Activated T-cell treated with anti-CD3 and anti-CD28 coated beads for 1 hour (primary cell): ENCODE results near the gene XXYLT1.
"Not testable (repeated sequence)": the region's sequence is repeated elsewhere in the genome, so short reads cannot be mapped to it uniquely, and the experiment has no call there.

ENCODE experiments used
- DNase-seq: peaks from one replicate; pipeline ENCODE4 v3.0.0-alpha.2; 2020; ENCODE audit warnings: low read depth

XXYLT1 gene

GRCh38 chr3:195042743-195043606, 228.0 kb downstream of the XXYLT1 start:
- DNase-seq, result no peak

DNA sequence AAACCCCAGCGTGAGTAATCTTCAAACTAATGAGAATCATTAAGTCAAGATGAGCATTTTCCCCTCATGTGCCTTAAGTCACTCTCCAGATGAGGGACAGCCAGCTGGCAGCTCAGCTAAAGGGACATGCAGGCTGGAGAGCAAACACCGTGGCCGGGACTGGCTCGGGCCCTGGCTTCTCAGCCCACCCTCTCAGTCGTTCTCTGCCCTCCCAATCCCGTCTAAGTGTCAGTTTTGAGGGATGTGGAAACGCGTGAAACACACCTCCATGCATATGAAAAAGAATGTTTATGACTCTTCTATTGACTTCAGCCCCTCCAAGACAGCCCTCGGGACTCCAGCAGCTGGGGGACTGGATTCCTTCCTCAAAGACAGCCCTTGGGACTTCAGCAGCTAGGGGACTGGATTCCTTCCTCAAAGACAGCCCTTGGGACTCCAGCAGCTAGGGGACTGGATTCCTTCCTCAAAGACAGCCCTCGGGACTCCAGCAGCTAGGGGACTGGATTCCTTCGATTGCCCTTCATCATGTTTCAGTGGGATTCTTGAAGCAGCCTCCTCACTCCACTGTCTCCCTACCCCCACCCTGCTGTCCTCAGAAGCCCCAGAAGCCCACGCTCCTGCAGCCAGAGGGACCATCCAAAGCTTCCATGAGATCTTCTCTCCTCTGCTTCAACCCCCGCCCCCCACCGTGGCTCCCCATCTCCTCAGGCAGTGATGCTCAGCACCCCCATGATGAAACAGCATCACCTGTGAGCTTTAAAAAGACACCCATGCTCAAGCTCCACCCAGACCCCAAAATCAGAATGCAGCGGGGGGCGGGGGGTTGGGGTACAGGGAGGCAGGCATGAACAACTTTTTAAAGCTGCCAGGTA, 228.9 kb downstream of the XXYLT1 start:
- no peak for DNase-seq

GRCh38 chr3:195040773-195041520, 230.0 kb downstream of the XXYLT1 start:
- DNase-seq, result no peak

GRCh38 chr3:195040094-195040493, 230.9 kb downstream of the XXYLT1 start:
- no peak for DNase-seq

- DNase-seq, result no peak
Measured at GRCh38 chr3:195039180-195039843, 231.6 kb downstream of the XXYLT1 start.

DNA sequence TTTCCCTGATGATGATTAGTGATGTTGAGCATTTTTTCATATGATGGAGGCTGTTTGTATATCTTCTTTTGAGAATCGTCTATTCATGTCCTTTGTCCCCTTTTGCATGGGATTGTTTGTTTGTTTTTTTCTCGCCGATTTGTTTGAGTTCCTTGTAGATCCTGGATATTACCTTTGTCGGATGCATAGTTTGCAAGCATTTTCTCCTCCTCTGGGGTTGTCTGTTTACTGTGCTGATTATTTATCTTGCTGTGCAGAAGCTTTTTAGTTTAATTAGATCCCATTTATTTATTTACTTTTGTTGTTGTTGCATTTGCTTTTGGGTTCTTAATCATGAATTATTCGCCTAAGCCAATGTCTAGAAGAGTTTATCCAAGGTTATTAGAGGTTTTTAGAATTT, 232.8 kb downstream of the XXYLT1 start:
- no peak for DNase-seq

DNA sequence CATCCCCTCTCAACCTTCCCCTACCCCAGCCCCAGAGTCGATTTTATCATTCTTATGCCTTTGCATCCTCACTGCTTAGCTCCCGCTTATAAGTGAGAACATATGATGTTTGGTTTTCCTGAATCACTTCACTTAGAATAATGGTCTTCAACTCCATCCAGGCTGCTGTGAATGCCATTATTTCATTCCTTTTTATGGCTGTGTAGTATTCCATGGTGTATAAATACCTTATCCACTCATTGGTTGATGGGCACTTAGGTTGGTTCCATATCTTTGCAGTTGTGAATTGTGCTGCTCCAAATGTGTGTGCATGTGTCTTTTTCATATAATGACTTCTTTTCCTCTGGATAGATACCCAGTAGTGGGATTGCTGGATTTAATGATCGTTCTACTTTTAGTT, 233.4 kb downstream of the XXYLT1 start:
- not testable (repeated sequence) for DNase-seq

GRCh38 chr3:195036974-195037373, 234.0 kb downstream of the XXYLT1 start:
- no peak for DNase-seq

DNA sequence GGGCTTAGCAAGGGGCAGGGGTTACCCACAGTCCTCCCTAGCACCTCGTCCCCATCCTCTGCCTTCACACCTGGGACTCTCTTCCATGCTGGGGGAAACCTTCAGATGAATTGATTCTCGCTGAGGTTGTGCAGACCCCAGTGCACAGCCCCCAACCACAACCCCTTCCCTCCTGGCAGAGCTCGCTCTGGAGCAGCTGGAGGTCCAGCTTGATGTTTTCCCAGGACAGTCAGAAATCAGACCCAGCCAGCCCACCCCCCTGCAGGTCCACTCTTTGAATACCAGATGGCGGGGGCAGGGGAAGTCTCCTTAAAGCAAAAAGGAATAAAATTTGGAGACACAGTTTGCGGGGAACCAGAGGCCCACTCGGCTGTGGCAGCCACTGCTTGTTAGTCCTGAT, 234.4 kb downstream of the XXYLT1 start:
- DNase-seq, result no peak

- DNase-seq, result no peak
Measured at GRCh38 chr3:195036203-195036505, 234.8 kb downstream of the XXYLT1 start.

GRCh38 chr3:195035345-195036202, 235.4 kb downstream of the XXYLT1 start:
- DNase-seq, result no peak

DNA sequence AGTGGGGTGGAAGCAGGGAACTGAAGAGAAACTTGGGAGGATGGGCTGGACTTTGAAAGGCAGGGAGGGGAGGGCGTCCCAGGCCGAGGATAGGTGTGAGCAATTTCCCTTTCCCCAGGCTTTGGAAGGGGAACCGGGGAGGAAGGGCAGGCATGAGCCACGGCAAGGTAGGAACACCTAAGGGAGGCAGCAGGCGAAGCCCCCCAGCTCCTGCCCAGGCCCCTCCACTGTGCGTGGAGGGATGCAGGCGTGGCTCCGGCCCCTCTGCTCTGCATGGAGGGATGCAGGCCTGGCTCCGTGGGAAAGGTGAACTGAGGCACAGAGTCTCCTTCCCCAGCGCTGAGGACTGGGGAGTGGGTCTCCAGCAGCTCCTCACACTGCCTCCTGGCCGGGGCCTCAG, 236.4 kb downstream of the XXYLT1 start:
- DNase-seq, result no peak

DNA sequence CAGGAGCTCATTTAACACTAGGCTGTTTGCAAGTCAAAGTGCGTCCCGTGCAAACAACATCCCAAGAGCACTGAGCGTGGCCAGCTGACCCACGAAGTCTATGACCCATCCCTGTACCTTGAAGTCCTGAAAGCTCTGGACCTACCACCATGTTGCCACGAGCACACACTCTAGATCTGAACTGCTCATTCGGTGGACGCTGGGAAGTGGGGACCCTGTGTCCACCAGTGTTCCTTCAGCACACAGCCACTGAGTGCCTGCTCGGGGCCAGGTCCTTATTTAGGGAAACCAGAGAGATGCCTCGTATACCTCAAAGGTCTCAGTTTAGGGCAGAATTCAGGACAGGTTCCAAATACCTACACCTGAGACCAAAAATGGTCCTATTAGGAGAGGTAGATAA, 236.9 kb downstream of the XXYLT1 start:
- DNase-seq, result no peak

DNA sequence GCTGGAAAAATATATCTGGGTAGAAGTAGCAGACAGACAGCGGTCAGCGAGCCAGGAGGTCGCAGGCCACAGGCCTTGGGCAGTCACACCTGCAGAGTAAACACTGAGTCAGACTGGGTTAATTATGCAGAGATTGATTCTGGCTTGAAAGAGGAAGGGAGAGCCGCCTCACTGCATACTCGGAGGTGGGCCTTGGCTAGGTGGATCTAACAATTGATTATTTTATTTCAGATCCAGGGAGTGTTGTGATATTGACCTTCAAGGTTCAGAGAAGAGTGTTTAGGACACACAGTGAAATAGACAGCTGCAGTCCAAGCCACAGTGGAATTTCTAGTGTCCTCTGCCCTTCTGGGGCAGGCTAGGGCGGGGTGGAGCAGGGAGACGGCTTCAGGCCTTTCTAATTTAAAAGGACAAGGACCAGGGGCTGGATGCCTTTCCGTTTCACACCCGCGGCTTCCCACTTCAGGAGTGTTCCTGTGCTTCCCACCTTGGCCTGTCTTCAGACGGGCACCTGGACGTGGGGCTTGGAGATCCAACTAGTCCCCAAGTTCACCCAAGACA, 237.3 kb downstream of the XXYLT1 start:
- no peak for DNase-seq

- DNase-seq, result no peak
Measured at GRCh38 chr3:195032955-195033354, 238.0 kb downstream of the XXYLT1 start.

DNA sequence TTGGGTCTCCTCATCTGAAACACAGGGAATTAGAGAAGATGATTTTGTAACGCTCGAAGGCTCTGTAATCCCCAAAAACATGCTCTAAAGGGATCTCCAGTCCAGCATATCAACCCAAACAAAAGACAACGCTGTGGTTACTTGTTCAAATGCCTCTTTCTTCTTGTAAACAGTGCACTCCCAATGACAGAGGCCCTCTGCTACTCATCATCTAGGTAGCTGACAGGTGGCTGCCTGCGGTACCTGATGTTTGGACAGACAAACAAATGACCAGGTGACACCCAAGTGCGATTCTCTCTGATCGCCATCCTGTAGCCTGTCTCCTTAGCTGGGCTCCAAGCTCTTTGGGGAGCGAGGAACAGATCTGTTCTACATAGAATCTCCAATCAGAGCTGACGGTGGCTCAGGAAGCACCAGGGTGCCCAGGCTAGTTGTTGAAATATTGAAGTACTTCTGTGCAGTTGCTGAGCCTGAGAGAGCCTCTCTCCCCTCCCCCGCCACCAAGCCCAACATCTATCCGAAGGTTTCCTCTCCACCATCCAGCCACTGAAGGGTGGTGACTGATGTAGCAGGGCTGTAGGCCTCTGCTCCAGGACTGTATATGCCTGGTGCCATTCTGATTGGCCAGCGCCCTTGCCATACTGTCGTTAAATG, 238.7 kb downstream of the XXYLT1 start:
- no peak for DNase-seq

GRCh38 chr3:195031574-195032003, 239.4 kb downstream of the XXYLT1 start:
- DNase-seq, result no peak

GRCh38 chr3:195030791-195031321, 240.1 kb downstream of the XXYLT1 start:
- no peak for DNase-seq

DNA sequence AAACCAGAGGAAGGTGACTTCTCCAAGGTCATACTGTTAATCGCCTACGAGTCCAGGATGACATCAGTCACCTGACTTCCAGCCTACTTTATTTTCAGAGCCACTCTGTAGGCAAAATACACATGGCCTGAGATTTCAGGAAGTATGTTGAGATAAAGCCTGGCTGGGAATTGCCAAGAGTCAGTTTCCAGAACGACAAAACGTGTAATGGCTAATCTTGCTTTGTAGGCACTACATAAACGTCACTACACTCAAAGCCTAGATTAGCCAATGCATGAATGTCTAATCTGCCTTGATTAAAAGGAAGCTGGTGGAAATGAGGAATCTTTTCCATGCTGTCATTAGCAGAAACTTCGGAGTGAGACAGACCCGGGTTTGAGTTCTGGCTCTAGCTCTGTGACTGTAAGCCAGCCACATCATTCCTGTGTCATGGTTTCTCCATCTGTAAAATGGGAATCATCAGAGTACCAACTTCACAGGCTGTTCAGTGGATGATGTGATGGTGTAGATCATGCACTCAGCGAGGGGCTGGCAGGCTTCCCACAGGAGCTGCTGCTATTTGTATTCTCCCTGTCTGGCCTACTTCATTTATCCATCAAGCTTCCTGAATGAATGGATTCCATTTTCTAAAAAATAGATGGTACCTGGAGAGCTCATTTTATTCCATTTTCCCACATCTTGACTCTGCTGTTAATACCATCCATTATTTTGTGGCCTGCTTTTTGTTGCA, 241.9 kb downstream of the XXYLT1 start:
- DNase-seq, result no peak
